ENCODE data around the gene DDB1.

Gene DDB1

DNA sequence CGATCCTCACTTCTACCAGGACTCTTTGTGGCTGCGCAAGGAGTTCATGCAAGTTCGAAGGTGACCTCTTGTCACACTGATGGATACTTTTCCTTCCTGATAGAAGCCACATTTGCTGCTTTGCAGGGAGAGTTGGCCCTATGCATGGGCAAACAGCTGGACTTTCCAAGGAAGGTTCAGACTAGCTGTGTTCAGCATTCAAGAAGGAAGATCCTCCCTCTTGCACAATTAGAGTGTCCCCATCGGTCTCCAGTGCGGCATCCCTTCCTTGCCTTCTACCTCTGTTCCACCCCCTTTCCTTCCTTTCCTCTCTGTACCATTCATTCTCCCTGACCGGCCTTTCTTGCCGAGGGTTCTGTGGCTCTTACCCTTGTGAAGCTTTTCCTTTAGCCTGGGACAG lies 35.7 kb upstream of the DDB1 start:
- Histone ChIP-seq H3K4me3 (ENCODE audit: severe bottlenecking) (no peak overlapping the region), H3K36me3 (ENCODE audit: low read depth) (peaks cover 54% of the 10 kb centered on the region), H3K27ac (ENCODE audit: poor library complexity, severe bottlenecking) (peak overlapping the region; percentile 84)

DNA sequence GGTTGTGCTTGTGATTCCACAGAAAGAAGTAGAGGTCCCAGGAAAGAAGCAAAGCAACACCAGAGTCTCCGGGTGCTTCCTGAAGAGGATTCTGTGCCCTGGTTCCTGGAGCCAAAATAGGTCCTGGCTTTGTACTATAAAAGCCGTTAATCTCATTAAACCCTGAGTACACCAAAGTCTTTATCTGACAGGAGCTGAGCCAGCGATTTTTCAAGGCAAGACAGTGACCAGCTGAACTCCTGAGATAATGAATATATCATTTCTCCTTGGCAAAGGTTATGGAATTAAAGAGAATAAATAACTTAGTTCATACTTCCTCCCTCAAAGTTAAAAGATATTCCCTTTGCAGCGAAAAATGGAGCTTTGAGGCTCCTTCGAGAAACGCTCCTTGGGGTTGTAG lies 34.5 kb upstream of the DDB1 start:
- ATAC-seq (ENCODE audit: low read depth) (no peak), DNase-seq (ENCODE audit: low spot score) (no peak)
- Histone ChIP-seq H3K36me3 (ENCODE audit: low read depth) (peaks cover 59% of the 10 kb centered on the region), H3K9me3 (ENCODE audit: severe bottlenecking) (no peaks in the 10 kb centered on the region), H3K4me1 (ENCODE audit: insufficient read depth, poor library complexity, severe bottlenecking) (peaks cover 18% of the 10 kb centered on the region), H3K4me3 (ENCODE audit: severe bottlenecking) (no peak overlapping the region), H3K27ac (ENCODE audit: poor library complexity, severe bottlenecking) (no peak overlapping the region), H3K27me3 (ENCODE audit: insufficient read depth, poor library complexity, severe bottlenecking) (no peaks in the 10 kb centered on the region)
- TF ChIP-seq, protein P1, sequence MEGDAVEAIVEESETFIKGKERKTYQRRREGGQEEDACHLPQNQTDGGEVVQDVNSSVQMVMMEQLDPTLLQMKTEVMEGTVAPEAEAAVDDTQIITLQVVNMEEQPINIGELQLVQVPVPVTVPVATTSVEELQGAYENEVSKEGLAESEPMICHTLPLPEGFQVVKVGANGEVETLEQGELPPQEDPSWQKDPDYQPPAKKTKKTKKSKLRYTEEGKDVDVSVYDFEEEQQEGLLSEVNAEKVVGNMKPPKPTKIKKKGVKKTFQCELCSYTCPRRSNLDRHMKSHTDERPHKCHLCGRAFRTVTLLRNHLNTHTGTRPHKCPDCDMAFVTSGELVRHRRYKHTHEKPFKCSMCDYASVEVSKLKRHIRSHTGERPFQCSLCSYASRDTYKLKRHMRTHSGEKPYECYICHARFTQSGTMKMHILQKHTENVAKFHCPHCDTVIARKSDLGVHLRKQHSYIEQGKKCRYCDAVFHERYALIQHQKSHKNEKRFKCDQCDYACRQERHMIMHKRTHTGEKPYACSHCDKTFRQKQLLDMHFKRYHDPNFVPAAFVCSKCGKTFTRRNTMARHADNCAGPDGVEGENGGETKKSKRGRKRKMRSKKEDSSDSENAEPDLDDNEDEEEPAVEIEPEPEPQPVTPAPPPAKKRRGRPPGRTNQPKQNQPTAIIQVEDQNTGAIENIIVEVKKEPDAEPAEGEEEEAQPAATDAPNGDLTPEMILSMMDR (IDR thresholded peaks at IDR 0.05; ENCODE audit: poor library complexity, severe bottlenecking), result no peak

More for the DNA sequence above, 35.7 kb upstream of the DDB1 start:
- Histone ChIP-seq H3K9me3 (ENCODE audit: severe bottlenecking) (peaks cover 8% of the 10 kb centered on the region), H3K27me3 (ENCODE audit: insufficient read depth, poor library complexity, severe bottlenecking) (no peaks in the 10 kb centered on the region), H3K4me1 (ENCODE audit: insufficient read depth, poor library complexity, severe bottlenecking) (peaks cover 18% of the 10 kb centered on the region)
- no peak for ATAC-seq (ENCODE audit: low read depth)
- TF ChIP-seq, protein P1 (IDR thresholded peaks at IDR 0.05; ENCODE audit: poor library complexity, severe bottlenecking), result no peak
- no peak for DNase-seq (ENCODE audit: low spot score)

DNA sequence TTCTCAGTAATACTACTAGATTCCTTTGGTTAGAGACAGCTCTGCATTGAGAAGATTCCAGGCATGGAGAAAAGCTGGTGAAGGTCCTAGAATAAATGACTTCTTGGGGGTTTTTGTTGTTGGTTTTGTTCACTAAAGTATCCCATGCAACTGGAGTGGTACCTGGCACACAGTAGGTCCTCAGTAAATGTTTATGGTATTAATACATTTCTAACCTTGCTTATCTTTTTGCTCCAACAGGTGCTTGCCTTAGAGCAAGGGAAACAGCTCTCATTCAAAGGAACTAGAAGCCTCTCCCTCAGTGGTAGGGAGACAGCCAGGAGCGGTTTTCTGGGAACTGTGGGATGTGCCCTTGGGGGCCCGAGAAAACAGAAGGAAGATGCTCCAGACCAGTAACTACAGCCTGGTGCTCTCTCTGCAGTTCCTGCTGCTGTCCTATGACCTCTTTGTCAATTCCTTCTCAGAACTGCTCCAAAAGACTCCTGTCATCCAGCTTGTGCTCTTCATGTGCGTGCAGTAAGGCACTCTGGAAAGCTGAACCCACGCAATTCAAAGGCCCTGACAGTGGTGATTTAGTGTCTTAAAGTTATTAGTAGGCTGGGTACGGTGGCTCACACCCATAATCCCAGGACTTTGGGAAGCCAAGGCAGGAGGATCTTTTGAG lies 31.2 kb upstream of the DDB1 start:
- no peak overlapping the region for H3K27ac ChIP-seq (ENCODE audit: poor library complexity, severe bottlenecking)
- H3K4me3 ChIP-seq (ENCODE audit: severe bottlenecking), result no peak overlapping the region
- H3K36me3 ChIP-seq (ENCODE audit: low read depth), result peaks cover 55% of the 10 kb centered on the region
- TF ChIP-seq, protein P1 (IDR thresholded peaks at IDR 0.05; ENCODE audit: poor library complexity, severe bottlenecking), result no peak
- DNase-seq (ENCODE audit: low spot score), result no peak
- no peaks in the 10 kb centered on the region for H3K9me3 ChIP-seq (ENCODE audit: severe bottlenecking)
- ATAC-seq (ENCODE audit: low read depth), result no peak
- peaks cover 9% of the 10 kb centered on the region for H3K4me1 ChIP-seq (ENCODE audit: insufficient read depth, poor library complexity, severe bottlenecking)
- H3K27me3 ChIP-seq (ENCODE audit: insufficient read depth, poor library complexity, severe bottlenecking), result no peaks in the 10 kb centered on the region

DNA sequence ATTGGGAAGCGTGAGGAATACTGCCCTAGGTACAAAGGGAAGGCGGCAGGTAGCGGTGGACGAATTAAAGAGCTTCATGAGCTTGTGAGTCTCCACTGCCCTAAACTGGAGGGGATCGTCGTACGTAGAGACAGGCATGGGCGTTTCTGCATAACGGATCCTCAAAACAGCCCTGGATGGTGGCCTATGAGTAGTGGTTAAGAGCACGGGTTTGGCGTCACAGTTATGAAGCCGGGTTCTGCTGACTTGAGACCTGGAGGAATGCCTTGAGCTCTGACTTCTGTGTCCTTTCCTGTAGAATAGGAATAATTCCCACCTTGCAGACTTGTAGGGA lies 29.6 kb upstream of the DDB1 start:
- ATAC-seq (ENCODE audit: low read depth) (peak; percentile 5), DNase-seq (ENCODE audit: low spot score) (no peak)
- peak overlapping the region; percentile 44 for H3K4me3 ChIP-seq (ENCODE audit: severe bottlenecking)
- H3K4me1 ChIP-seq (ENCODE audit: insufficient read depth, poor library complexity, severe bottlenecking), result peaks cover 4% of the 10 kb centered on the region
- H3K27ac ChIP-seq (ENCODE audit: poor library complexity, severe bottlenecking), result peak overlapping the region; percentile 83
- no peaks in the 10 kb centered on the region for H3K27me3 ChIP-seq (ENCODE audit: insufficient read depth, poor library complexity, severe bottlenecking)
- TF ChIP-seq, protein P1 (IDR thresholded peaks at IDR 0.05; ENCODE audit: poor library complexity, severe bottlenecking), result no peak
- H3K9me3 ChIP-seq (ENCODE audit: severe bottlenecking), result no peaks in the 10 kb centered on the region
- H3K36me3 ChIP-seq (ENCODE audit: low read depth), result peaks cover 39% of the 10 kb centered on the region

DNA sequence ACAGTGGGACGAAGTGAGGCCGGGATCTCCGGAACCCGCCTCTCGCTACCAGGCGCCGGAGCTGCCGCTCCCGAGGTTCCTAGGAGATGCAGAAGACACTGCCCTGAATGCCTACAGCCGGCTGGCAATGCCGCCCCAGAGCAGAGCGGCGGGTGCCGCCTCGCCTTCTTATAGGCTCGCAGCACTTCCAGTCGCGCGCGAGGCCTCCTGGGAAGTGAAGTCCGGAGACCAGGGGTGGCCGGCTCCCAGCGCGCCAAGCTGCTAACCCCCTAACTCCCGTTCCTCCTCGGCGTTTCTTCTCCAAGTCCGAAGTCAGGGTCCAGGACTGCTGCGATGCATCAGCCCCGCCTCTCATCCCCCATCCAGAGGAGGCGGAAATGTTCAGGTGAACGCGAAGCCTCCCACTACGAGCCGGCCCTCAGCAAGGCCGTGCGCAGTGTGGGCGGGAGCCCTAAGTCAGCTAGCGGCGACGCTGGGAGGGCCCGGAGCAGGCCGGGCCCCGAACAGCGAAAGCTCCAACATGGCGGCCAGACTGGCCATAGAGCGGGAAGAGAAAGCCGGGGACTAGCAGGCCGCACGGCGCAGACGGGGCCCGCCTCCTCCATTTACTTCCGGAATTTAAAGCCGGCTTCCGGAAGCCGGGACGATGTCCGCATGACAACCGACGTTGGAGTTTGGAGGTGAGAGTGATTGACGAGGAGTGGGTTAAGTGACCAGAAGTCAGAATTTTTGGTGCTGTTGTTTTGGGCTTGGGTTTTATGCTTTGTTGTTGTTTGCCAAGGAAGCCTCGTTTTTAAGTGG lies 29.0 kb upstream of the DDB1 start, which contains the start of the genes CYB561A3 and TMEM138:
CYB561A3 (minus strand) TSS at position 142 of the 801 bp plus-strand sequence. CDS start 5,169 bp downstream, outside the sequence.
TMEM138 (plus strand) TSS at position 634 of the 801 bp plus-strand sequence. CDS start 2,017 bp downstream, outside the sequence.
- TF ChIP-seq, protein P1 (IDR thresholded peaks at IDR 0.05; ENCODE audit: poor library complexity, severe bottlenecking), result no peak
- Histone ChIP-seq H3K27me3 (ENCODE audit: insufficient read depth, poor library complexity, severe bottlenecking) (no peaks in the 10 kb centered on the region), H3K4me1 (ENCODE audit: insufficient read depth, poor library complexity, severe bottlenecking) (peaks cover 4% of the 10 kb centered on the region), H3K27ac (ENCODE audit: poor library complexity, severe bottlenecking) (peak within 1 kb of the TSS; percentile 83), H3K36me3 (ENCODE audit: low read depth) (peaks cover 33% of the 10 kb centered on the region), H3K4me3 (ENCODE audit: severe bottlenecking) (peak within 1 kb of the TSS; percentile 44), H3K9me3 (ENCODE audit: severe bottlenecking) (no peaks in the 10 kb centered on the region)
- ATAC-seq (ENCODE audit: low read depth) (peak; percentile 93), DNase-seq (ENCODE audit: low spot score) (peak; percentile 93)
